Right lobe of liver (tissue), 4 donors: ENCODE measurements around the gene FLAD1.

Experiments
- POLR2A ChIP-seq: fragments of 450-650 bp; IDR thresholded peaks from one replicate; pipeline ENCODE4 v1.6.1; 2017; ENCODE audit warnings: antibody characterized with exemption, mild to moderate bottlenecking
- TF ChIP-seq, protein P1 (sequence below), 4 donors: fragments of 200-600 bp in 3 of 4; fragments of 450-650 bp in 1 of 4; IDR thresholded peaks; one replicate each; pipeline versions ENCODE4 v1.5.1 to v1.8.0; 2016 to 2022; ENCODE audit warnings: antibody characterized with exemption in 4 of 4, mild to moderate bottlenecking in 2 of 4
- donor health status: DM: no; HTN: no; CAD: no.
- donor health status: DM: no; HTN: no; CAD: no.
- donor health status: DM: no; HTN: yes; CAD: no.

DNA sequence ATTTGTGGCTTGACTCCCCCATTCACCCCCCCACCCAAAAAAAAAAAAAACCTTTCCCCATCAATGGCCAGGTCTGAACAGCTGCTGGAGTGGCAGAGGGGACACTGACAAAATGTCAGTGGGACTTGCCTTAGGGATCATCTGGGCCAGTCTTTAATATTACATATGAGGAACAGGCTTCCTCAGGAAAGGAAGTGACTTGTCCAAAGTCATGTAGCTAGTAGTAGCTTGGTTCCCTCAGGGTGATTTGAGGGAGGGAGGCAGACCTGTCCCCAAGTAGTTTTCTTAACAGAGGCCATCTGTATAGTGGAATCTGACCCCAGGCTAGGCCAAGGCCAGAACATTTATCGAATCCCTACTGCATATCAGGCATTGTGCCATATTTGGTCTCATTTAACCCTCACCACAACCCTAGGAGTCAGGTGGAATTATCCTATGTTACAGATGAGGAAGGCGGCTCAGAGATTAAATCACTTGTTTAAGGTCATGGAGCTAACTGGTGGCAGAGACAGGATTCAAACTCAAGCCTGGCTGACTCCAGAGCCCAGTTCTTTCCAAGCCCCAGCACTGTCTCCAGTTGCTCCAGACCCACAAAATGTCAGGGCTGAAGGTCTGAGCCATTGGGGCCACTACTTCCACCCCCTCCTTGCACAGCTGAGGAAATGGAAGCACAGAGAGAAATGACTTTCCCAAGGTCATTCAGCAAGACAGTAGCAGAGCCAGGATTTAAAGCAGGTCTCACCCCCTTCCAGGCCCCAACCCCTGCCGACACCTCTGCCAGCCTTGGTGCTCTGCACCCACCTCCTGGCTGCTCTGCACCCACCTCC lies 29.8 kb downstream of the FLAD1 start:
- TF ChIP-seq, protein P1, sequence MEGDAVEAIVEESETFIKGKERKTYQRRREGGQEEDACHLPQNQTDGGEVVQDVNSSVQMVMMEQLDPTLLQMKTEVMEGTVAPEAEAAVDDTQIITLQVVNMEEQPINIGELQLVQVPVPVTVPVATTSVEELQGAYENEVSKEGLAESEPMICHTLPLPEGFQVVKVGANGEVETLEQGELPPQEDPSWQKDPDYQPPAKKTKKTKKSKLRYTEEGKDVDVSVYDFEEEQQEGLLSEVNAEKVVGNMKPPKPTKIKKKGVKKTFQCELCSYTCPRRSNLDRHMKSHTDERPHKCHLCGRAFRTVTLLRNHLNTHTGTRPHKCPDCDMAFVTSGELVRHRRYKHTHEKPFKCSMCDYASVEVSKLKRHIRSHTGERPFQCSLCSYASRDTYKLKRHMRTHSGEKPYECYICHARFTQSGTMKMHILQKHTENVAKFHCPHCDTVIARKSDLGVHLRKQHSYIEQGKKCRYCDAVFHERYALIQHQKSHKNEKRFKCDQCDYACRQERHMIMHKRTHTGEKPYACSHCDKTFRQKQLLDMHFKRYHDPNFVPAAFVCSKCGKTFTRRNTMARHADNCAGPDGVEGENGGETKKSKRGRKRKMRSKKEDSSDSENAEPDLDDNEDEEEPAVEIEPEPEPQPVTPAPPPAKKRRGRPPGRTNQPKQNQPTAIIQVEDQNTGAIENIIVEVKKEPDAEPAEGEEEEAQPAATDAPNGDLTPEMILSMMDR (IDR thresholded peaks at IDR 0.05), result no peak
- no peak for TF ChIP-seq POLR2A
